ENCODE data around the gene ADAMTSL4.
"Not testable (repeated sequence)": the region's sequence is repeated elsewhere in the genome, so short reads cannot be mapped to it uniquely, and the experiment has no call there.

The ADAMTSL4 gene

GRCh38 chr1:150596095-150596892, 47.1 kb downstream of the ADAMTSL4 start:
- DNase-seq (ENCODE audit: low spot score) = no peak

GRCh38 chr1:150596976-150597375, 47.8 kb downstream of the ADAMTSL4 start:
- no peak for DNase-seq (ENCODE audit: low spot score)

- DNase-seq (ENCODE audit: low spot score) = not testable (repeated sequence)
Measured at GRCh38 chr1:150598346-150598745, 49.1 kb downstream of the ADAMTSL4 start.

- no peak for DNase-seq (ENCODE audit: low spot score)
Measured at GRCh38 chr1:150601540-150601939, 52.3 kb downstream of the ADAMTSL4 start.

DNA sequence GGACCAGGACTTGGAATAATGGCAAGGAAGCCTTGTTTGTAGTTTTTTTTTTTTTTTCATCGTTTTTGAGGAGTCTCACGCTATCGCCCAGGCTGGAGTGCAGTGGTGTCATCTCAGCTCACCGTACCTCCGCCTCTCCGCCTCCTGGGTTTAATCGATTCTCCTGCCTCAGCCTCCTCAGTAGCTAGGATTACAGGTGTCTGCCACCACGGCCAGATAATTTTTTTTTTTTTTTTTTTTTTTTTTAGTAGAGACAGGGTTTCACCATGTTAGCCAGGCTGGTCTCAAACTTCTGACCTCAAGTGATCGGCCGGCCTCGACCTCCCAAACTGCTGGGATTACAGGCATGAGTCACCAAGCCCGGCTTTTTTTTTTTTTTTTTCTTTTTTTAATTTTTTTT, 53.2 kb downstream of the ADAMTSL4 start:
- not testable (repeated sequence) for DNase-seq (ENCODE audit: low spot score)

DNA sequence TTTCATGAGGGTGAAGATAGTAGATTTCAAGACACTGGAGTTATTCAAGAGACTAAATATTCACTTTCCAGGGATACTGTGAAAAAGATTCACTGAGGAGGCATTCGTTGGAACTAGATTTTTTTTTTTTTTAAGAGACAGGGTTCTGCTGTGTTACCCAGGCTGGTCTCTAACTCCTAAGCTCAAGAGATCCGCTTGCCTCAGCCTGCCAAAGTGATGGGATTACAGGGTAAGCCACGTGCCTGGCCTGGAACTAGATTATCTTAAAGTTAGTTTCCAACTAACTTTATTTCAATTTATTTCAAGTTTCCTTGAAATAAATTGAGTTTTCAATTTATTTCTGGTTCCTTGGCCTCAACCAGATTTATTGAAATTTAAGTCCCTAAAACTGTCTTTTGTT, 54.5 kb downstream of the ADAMTSL4 start:
- DNase-seq (ENCODE audit: low spot score) = no peak

DNA sequence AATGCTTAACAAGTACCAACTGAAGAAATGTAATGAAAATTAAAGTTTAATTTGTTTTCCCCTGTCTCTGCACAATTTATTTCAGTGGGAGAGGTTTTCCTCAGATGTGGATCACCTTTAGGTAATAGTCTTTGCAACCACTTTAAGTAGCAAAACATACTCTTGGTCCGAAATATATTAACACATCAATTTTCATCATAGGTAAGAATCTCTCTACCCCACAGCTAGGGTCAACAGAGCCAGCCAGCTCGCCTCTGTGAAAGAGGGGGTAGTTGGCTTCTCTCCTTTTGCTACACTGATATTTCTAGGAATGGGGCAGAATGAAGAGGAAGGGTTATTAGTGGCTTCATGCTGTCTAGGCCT, 55.0 kb downstream of the ADAMTSL4 start:
- no peak for DNase-seq (ENCODE audit: low spot score)

DNA sequence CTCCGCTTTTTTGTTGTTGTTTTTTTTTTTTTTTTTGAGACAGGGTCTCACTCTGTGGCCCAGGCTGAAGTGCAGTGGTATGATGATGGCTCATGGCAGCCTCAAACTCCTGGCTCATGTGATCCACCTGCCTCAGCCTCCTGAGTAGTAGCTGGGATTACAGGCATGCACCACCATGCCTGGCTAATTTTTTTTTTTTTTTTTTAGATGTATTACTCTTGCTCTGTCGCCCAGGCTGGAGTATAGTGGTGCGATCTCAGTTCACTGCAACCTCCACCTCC, 56.2 kb downstream of the ADAMTSL4 start:
- DNase-seq (ENCODE audit: low spot score) = not testable (repeated sequence)

- no peak for DNase-seq (ENCODE audit: low spot score)
Measured at GRCh38 chr1:150606463-150607142, 57.4 kb downstream of the ADAMTSL4 start.

GRCh38 chr1:150609732-150610131, 60.5 kb downstream of the ADAMTSL4 start:
- no peak for DNase-seq (ENCODE audit: low spot score)

All from activated CD4-positive, alpha-beta T cell treated with anti-CD3 and anti-CD28 coated beads, Interleukin-2, Interleukin-4, amounts not matched to agents 100 ng/mL and 50 ng/mL, durations not matched to agents 16 hours and 8 hours (primary cell).